ENCODE measurements around the gene IRX3. TPM values are rescaled to one million over a fixed set of nuclear protein-coding genes. Genes with fewer than 3 reads are reported as not detected.

The IRX3 gene
- 0.74 and 0.96 TPM in 2 replicates for total RNA-seq

GRCh38 chr16:54286366-54287130, at the start of gene IRX3:
IRX3 (minus strand) TSS chr16:54286787; CDS start chr16:54286050, 737 bp downstream.
- H3K27me3 Mint-ChIP-seq (ENCODE audit: low read depth), result peaks cover 65% of the 10 kb centered on the region
- H3K4me3 Mint-ChIP-seq (ENCODE audit: low read depth), result peak within 1 kb of the TSS; percentile 75
- peak within 1 kb of the TSS; percentile 48 for H3K27ac Mint-ChIP-seq
- H3K4me1 Mint-ChIP-seq (ENCODE audit: low read depth), result peaks cover 24% of the 10 kb centered on the region
- H3K9me3 Mint-ChIP-seq, result no peaks in the 10 kb centered on the region
- intact Hi-C loops (cut with micrococcal nuclease), result loop anchor here (1.0 to 10.0 kb wide), 4 partner anchors 342 to 1742 kb away; partner anchors contain the start of gene TOX3
- H3K36me3 Mint-ChIP-seq (ENCODE audit: low read depth), result peaks cover 7% of the 10 kb centered on the region
- no peak for DNase-seq (ENCODE audit: low spot score)

GRCh38 chr16:54335230-54335629, 48.6 kb upstream of the IRX3 start:
- intact Hi-C loops (cut with micrococcal nuclease), result no loop called here
- Mint-ChIP-seq H3K27ac (no peak overlapping the region), H3K27me3 (ENCODE audit: low read depth) (peaks cover 14% of the 10 kb centered on the region)

GRCh38 chr16:54334208-54334607, 47.6 kb upstream of the IRX3 start:
- Mint-ChIP-seq H3K4me1 (ENCODE audit: low read depth) (no peaks in the 10 kb centered on the region), H3K4me3 (ENCODE audit: low read depth) (no peak overlapping the region), H3K36me3 (ENCODE audit: low read depth) (no peaks in the 10 kb centered on the region), H3K27ac (no peak overlapping the region), H3K9me3 (no peaks in the 10 kb centered on the region), H3K27me3 (ENCODE audit: low read depth) (peaks cover 14% of the 10 kb centered on the region)
- no peak for DNase-seq (ENCODE audit: low spot score)
- intact Hi-C loops (cut with micrococcal nuclease), result no loop called here

More at GRCh38 chr16:54335230-54335629, 48.6 kb upstream of the IRX3 start:
- H3K36me3 Mint-ChIP-seq (ENCODE audit: low read depth), result no peaks in the 10 kb centered on the region
- H3K4me1 Mint-ChIP-seq (ENCODE audit: low read depth), result no peaks in the 10 kb centered on the region
- no peak for DNase-seq (ENCODE audit: low spot score)
- H3K4me3 Mint-ChIP-seq (ENCODE audit: low read depth), result no peak overlapping the region
- no peaks in the 10 kb centered on the region for H3K9me3 Mint-ChIP-seq

- H3K4me3 Mint-ChIP-seq (ENCODE audit: low read depth), result no peak overlapping the region
- no peak for DNase-seq (ENCODE audit: low spot score)
- no peaks in the 10 kb centered on the region for H3K36me3 Mint-ChIP-seq (ENCODE audit: low read depth)
- H3K4me1 Mint-ChIP-seq (ENCODE audit: low read depth), result no peaks in the 10 kb centered on the region
- peaks cover 9% of the 10 kb centered on the region for H3K27me3 Mint-ChIP-seq (ENCODE audit: low read depth)
- H3K9me3 Mint-ChIP-seq, result no peaks in the 10 kb centered on the region
- H3K27ac Mint-ChIP-seq, result no peak overlapping the region
- intact Hi-C loops (cut with micrococcal nuclease), result no loop called here
Observed at GRCh38 chr16:54331241-54332002, 44.8 kb upstream of the IRX3 start.

- Mint-ChIP-seq H3K36me3 (ENCODE audit: low read depth) (no peaks in the 10 kb centered on the region), H3K4me3 (ENCODE audit: low read depth) (no peak overlapping the region), H3K4me1 (ENCODE audit: low read depth) (no peaks in the 10 kb centered on the region), H3K9me3 (no peaks in the 10 kb centered on the region), H3K27me3 (ENCODE audit: low read depth) (peaks cover 3% of the 10 kb centered on the region), H3K27ac (no peak overlapping the region)
- no peak for DNase-seq (ENCODE audit: low spot score)
- intact Hi-C loops (cut with micrococcal nuclease), result no loop called here
Observed at GRCh38 chr16:54327609-54328008, 41.0 kb upstream of the IRX3 start.

- no peak for DNase-seq (ENCODE audit: low spot score)
- H3K27ac Mint-ChIP-seq, result no peak overlapping the region
- H3K27me3 Mint-ChIP-seq (ENCODE audit: low read depth), result peaks cover 3% of the 10 kb centered on the region
- H3K4me3 Mint-ChIP-seq (ENCODE audit: low read depth), result no peak overlapping the region
- no peaks in the 10 kb centered on the region for H3K9me3 Mint-ChIP-seq
- H3K4me1 Mint-ChIP-seq (ENCODE audit: low read depth), result no peaks in the 10 kb centered on the region
- H3K36me3 Mint-ChIP-seq (ENCODE audit: low read depth), result no peaks in the 10 kb centered on the region
- intact Hi-C loops (cut with micrococcal nuclease), result no loop called here
Observed at GRCh38 chr16:54326266-54326662, 39.7 kb upstream of the IRX3 start.

GRCh38 chr16:54325616-54326265, 39.2 kb upstream of the IRX3 start:
- H3K36me3 Mint-ChIP-seq (ENCODE audit: low read depth), result no peaks in the 10 kb centered on the region
- no peak for DNase-seq (ENCODE audit: low spot score)
- H3K27me3 Mint-ChIP-seq (ENCODE audit: low read depth), result peaks cover 3% of the 10 kb centered on the region
- H3K27ac Mint-ChIP-seq, result no peak overlapping the region
- intact Hi-C loops (cut with micrococcal nuclease), result no loop called here
- H3K9me3 Mint-ChIP-seq, result no peaks in the 10 kb centered on the region
- no peaks in the 10 kb centered on the region for H3K4me1 Mint-ChIP-seq (ENCODE audit: low read depth)
- H3K4me3 Mint-ChIP-seq (ENCODE audit: low read depth), result no peak overlapping the region

GRCh38 chr16:54324716-54325115, 38.1 kb upstream of the IRX3 start:
- H3K9me3 Mint-ChIP-seq, result no peaks in the 10 kb centered on the region
- intact Hi-C loops (cut with micrococcal nuclease), result no loop called here
- H3K4me1 Mint-ChIP-seq (ENCODE audit: low read depth), result no peaks in the 10 kb centered on the region
- no peak overlapping the region for H3K4me3 Mint-ChIP-seq (ENCODE audit: low read depth)
- no peaks in the 10 kb centered on the region for H3K36me3 Mint-ChIP-seq (ENCODE audit: low read depth)
- DNase-seq (ENCODE audit: low spot score), result no peak
- H3K27ac Mint-ChIP-seq, result no peak overlapping the region
- peaks cover 1% of the 10 kb centered on the region for H3K27me3 Mint-ChIP-seq (ENCODE audit: low read depth)

- intact Hi-C loops (cut with micrococcal nuclease), result no loop called here
- DNase-seq (ENCODE audit: low spot score), result no peak
- Mint-ChIP-seq H3K4me3 (ENCODE audit: low read depth) (no peak overlapping the region), H3K27me3 (ENCODE audit: low read depth) (no peaks in the 10 kb centered on the region), H3K4me1 (ENCODE audit: low read depth) (no peaks in the 10 kb centered on the region), H3K36me3 (ENCODE audit: low read depth) (no peaks in the 10 kb centered on the region), H3K9me3 (no peaks in the 10 kb centered on the region), H3K27ac (no peak overlapping the region)
Observed at GRCh38 chr16:54320697-54321340, 34.2 kb upstream of the IRX3 start.

GRCh38 chr16:54318941-54319340, 32.4 kb upstream of the IRX3 start:
- intact Hi-C loops (cut with micrococcal nuclease), result no loop called here

GRCh38 chr16:54317101-54317611, 30.6 kb upstream of the IRX3 start:
- no peaks in the 10 kb centered on the region for H3K36me3 Mint-ChIP-seq (ENCODE audit: low read depth)
- H3K4me1 Mint-ChIP-seq (ENCODE audit: low read depth), result no peaks in the 10 kb centered on the region
- no peaks in the 10 kb centered on the region for H3K9me3 Mint-ChIP-seq
- DNase-seq (ENCODE audit: low spot score), result no peak
- H3K4me3 Mint-ChIP-seq (ENCODE audit: low read depth), result no peak overlapping the region
- H3K27ac Mint-ChIP-seq, result no peak overlapping the region
- no peaks in the 10 kb centered on the region for H3K27me3 Mint-ChIP-seq (ENCODE audit: low read depth)
- intact Hi-C loops (cut with micrococcal nuclease), result no loop called here

More at GRCh38 chr16:54318941-54319340, 32.4 kb upstream of the IRX3 start:
- Mint-ChIP-seq H3K36me3 (ENCODE audit: low read depth) (no peaks in the 10 kb centered on the region), H3K4me3 (ENCODE audit: low read depth) (no peak overlapping the region), H3K4me1 (ENCODE audit: low read depth) (no peaks in the 10 kb centered on the region), H3K27me3 (ENCODE audit: low read depth) (no peaks in the 10 kb centered on the region), H3K27ac (no peak overlapping the region), H3K9me3 (no peaks in the 10 kb centered on the region)
- DNase-seq (ENCODE audit: low spot score), result no peak

GRCh38 chr16:54316095-54316889, 29.7 kb upstream of the IRX3 start:
- no peak for DNase-seq (ENCODE audit: low spot score)
- Mint-ChIP-seq H3K27ac (no peak overlapping the region), H3K36me3 (ENCODE audit: low read depth) (no peaks in the 10 kb centered on the region), H3K9me3 (no peaks in the 10 kb centered on the region), H3K4me3 (ENCODE audit: low read depth) (no peak overlapping the region), H3K4me1 (ENCODE audit: low read depth) (no peaks in the 10 kb centered on the region), H3K27me3 (ENCODE audit: low read depth) (no peaks in the 10 kb centered on the region)
- intact Hi-C loops (cut with micrococcal nuclease), result no loop called here
